HEK293T (cell line): ENCODE results near the gene EZR.

Experiments used
- CTCF ChIA-PET: fragments of 350-600 bp; formaldehyde crosslinking; extraction: SDS; loops from one replicate; lab custom pipeline; 2021; ENCODE audit warnings: antibody characterized with exemption, inconsistent platforms; lab: Yijun Ruan, JAX
- POLR2A ChIA-PET: fragments of 350-600 bp; formaldehyde crosslinking; extraction: SDS; loops from one replicate; lab custom pipeline; 2020; ENCODE audit warnings: antibody characterized with exemption, inconsistent platforms; lab: Yijun Ruan, JAX
- DNase-seq: peaks from one replicate; pipeline ENCODE4 v3.0.0; 2012; ENCODE audit warnings: mixed read lengths; ENCODE audit errors: extremely low spot score
- ARNT ChIP-seq: fragments of 450-650 bp; IDR thresholded peaks from 2 replicates; pipeline ENCODE4 v1.6.1; 2017; ENCODE audit warnings: mild to moderate bottlenecking
- BHLHE40 ChIP-seq: fragments of 450-650 bp; IDR thresholded peaks from 2 replicates; pipeline ENCODE4 v1.6.1; 2016; ENCODE audit warnings: mild to moderate bottlenecking, moderate library complexity, borderline replicate concordance
- CTBP1 ChIP-seq: fragments of 450-650 bp; IDR thresholded peaks from 2 replicates; pipeline ENCODE4 v1.6.1; 2016; ENCODE audit warnings: borderline replicate concordance
- ELF4 ChIP-seq: fragments of 450-650 bp; IDR thresholded peaks from 2 replicates; pipeline ENCODE4 v1.6.1; 2017; ENCODE audit warnings: antibody characterized with exemption
- FOXA1 ChIP-seq: fragments of 450-650 bp; IDR thresholded peaks from 2 replicates; pipeline ENCODE4 v1.6.1; 2016; ENCODE audit warnings: mild to moderate bottlenecking
- FOXK2 ChIP-seq: fragments of 450-650 bp; IDR thresholded peaks from 2 replicates; pipeline ENCODE4 v1.6.1; 2016; ENCODE audit warnings: mild to moderate bottlenecking
- FOXM1 ChIP-seq: fragments of 450-650 bp; IDR thresholded peaks from 2 replicates; pipeline ENCODE4 v1.6.1; 2017; ENCODE audit warnings: mild to moderate bottlenecking, borderline replicate concordance
- HDGF ChIP-seq: fragments of 450-650 bp; IDR thresholded peaks from 2 replicates; pipeline ENCODE4 v1.6.1; 2017; ENCODE audit warnings: antibody characterized with exemption, borderline replicate concordance
- L3MBTL2 ChIP-seq: fragments of 450-650 bp; conservative IDR thresholded peaks from 2 replicates; pipeline ENCODE4 v1.6.1; 2016; ENCODE audit warnings: mild to moderate bottlenecking
- LEF1 ChIP-seq: fragments of 450-650 bp; IDR thresholded peaks from 2 replicates; pipeline ENCODE4 v1.6.1; 2017; ENCODE audit warnings: mild to moderate bottlenecking, borderline replicate concordance
- NFRKB ChIP-seq: fragments of 450-650 bp; IDR thresholded peaks from 2 replicates; pipeline ENCODE4 v1.6.1; 2016; ENCODE audit warnings: mild to moderate bottlenecking, moderate library complexity
- PKNOX1 ChIP-seq: fragments of 450-650 bp; IDR thresholded peaks from 2 replicates; pipeline ENCODE4 v1.6.1; 2016
- SP1 ChIP-seq: fragments of 450-650 bp; IDR thresholded peaks from 2 replicates; pipeline ENCODE4 v1.6.1; 2017
- SUZ12 ChIP-seq: fragments of 450-650 bp; IDR thresholded peaks from 2 replicates; pipeline ENCODE4 v1.6.1; 2016; ENCODE audit warnings: mild to moderate bottlenecking
- TARDBP ChIP-seq: fragments of 450-650 bp; IDR thresholded peaks from 2 replicates; pipeline ENCODE4 v1.6.1; 2016
- ZNF384 ChIP-seq: fragments of 450-650 bp; IDR thresholded peaks from 2 replicates; pipeline ENCODE4 v1.6.1; 2016

Gene EZR

GRCh38 chr6:158761746-158762145, 57.4 kb downstream of the EZR start:
- ChIA-PET CTCF (no interaction called here), POLR2A (no interaction called here)
- TF ChIP-seq FOXA1 (no peak), FOXM1 (no peak), HDGF (no peak), BHLHE40 (no peak), PKNOX1 (no peak), CTBP1 (no peak), L3MBTL2 (no peak), FOXK2 (no peak), NFRKB (no peak), SUZ12 (no peak), ARNT (no peak), SP1 (no peak), ELF4 (no peak), LEF1 (no peak), TARDBP (no peak), ZNF384 (no peak)
- DNase-seq: no peak

- TF ChIP-seq ZNF384: no peak
- TF ChIP-seq L3MBTL2: no peak
- TF ChIP-seq ELF4: no peak
- no peak for TF ChIP-seq NFRKB
- no peak for TF ChIP-seq FOXK2
- no peak for TF ChIP-seq ARNT
- no peak for TF ChIP-seq TARDBP
- no peak for TF ChIP-seq FOXA1
- TF ChIP-seq BHLHE40: no peak
- TF ChIP-seq HDGF: no peak
- no peak for TF ChIP-seq SUZ12
- no peak for TF ChIP-seq LEF1
- TF ChIP-seq PKNOX1: no peak
- no peak for TF ChIP-seq SP1
- TF ChIP-seq CTBP1: no peak
- no peak for DNase-seq
- CTCF ChIA-PET: no interaction called here
- POLR2A ChIA-PET: no interaction called here
Observed at GRCh38 chr6:158760618-158761250, 58.4 kb downstream of the EZR start.

- TF ChIP-seq LEF1 (no peak), BHLHE40 (no peak), TARDBP (no peak), FOXA1 (no peak), SP1 (no peak), PKNOX1 (no peak), FOXK2 (no peak), FOXM1 (no peak), SUZ12 (no peak), L3MBTL2 (no peak), ZNF384 (no peak), HDGF (no peak)
- CTCF ChIA-PET: no interaction called here
- POLR2A ChIA-PET: no interaction called here
- DNase-seq: no peak
Observed at GRCh38 chr6:158759966-158760617, 59.1 kb downstream of the EZR start.

- no peak for TF ChIP-seq CTBP1
- TF ChIP-seq SP1: no peak
- TF ChIP-seq PKNOX1: no peak
- no peak for TF ChIP-seq LEF1
- no peak for TF ChIP-seq BHLHE40
- TF ChIP-seq ELF4: no peak
- TF ChIP-seq NFRKB: no peak
- TF ChIP-seq SUZ12: no peak
- TF ChIP-seq L3MBTL2: no peak
- TF ChIP-seq FOXA1: no peak
- TF ChIP-seq ARNT: no peak
- no peak for TF ChIP-seq FOXK2
- TF ChIP-seq ZNF384: no peak
- CTCF ChIA-PET: no interaction called here
- POLR2A ChIA-PET: no interaction called here
- DNase-seq: no peak
Observed at GRCh38 chr6:158758941-158759479, 60.2 kb downstream of the EZR start.

- DNase-seq: peak; percentile 56
- CTCF ChIA-PET: interaction anchor here (0.6 kb wide), 1 partner anchor 111 kb away, joined by 3 read pairs; no protein-coding TSS in a partner anchor
- POLR2A ChIA-PET: no interaction called here
- no peak for TF ChIP-seq CTBP1
- peak; percentile 51 for TF ChIP-seq ZNF384
Observed at GRCh38 chr6:158758451-158758860, 60.7 kb downstream of the EZR start.
